GM21526 (cell line): ENCODE data around the gene PRKCE.

Experiments
- ATAC-seq: cut with Tn5 transposase; IDR thresholded peaks from one replicate; pipeline ENCODE4 v1.9.1; 2021; ENCODE audit warnings: moderate library complexity; ENCODE audit not compliant: unreplicated experiment, low FRiP score

PRKCE gene

GRCh38 chr2:46023165-46023854 is 371.8 kb downstream of the PRKCE start:
- ATAC-seq: no peak

- no peak for ATAC-seq
Observed at GRCh38 chr2:46024146-46024779, 372.8 kb downstream of the PRKCE start.

DNA sequence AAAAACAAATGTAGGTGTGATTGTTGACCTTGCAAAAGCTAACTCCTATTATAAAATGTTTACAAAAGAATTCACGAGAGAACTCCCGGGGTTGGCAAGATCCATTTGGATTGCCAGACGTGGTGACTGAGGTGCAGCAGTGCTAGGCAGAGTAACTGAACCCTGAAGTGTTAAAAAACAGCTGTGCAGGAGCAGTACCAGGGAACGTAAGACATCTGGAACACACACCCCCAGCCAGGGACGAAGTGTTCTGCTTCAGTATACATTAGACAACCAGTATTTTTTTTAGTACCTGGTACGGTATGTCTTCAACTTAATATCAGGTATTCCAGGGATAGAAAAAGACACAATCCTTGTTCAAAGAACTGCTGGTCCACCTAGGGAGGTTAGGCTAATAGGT is 373.6 kb downstream of the PRKCE start:
- no peak for ATAC-seq

GRCh38 chr2:46025676-46026075 is 374.2 kb downstream of the PRKCE start:
- ATAC-seq: no peak

DNA sequence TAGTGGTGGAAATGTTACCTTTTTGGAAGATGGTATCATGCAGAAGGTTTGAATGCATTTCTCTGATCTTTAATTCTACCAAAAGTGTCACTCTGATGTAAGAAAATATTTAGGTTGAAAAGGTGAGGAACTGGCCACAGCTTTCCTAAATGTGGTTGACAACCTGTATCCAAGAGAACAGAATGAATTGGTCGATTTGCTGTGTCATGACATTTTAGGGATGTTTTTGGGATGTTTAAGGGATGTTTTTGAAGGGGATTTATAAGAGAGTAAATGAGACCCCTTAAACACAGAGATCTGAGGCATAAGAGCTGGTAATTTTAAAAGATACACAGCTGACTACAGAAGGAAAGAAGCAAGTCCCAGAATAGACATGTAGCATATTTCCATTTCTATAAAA is 375.0 kb downstream of the PRKCE start:
- no peak for ATAC-seq

GRCh38 chr2:46029332-46029811 is 377.9 kb downstream of the PRKCE start:
- ATAC-seq: no peak

- ATAC-seq: no peak
Observed at GRCh38 chr2:46030330-46030729, 378.9 kb downstream of the PRKCE start.

- no peak for ATAC-seq
Observed at GRCh38 chr2:46032161-46032813, 380.8 kb downstream of the PRKCE start.

DNA sequence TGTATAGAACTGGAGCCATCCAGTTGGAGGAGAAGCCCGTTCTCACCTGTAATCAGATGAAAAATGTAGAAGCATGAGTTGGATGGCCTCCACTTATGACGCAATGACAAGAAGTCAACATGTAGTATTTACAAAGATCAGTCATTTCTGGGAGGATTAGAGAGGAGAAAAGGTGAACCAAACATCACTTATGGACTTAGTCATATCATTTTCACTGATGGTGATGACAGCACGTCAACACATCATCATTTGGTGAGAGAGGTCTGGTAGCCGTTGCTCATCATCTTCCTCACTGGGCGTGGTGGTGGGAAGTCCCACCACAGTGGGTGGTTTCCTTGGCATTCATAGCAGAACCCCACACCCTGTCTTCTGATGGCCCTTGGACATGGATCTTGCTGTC is 381.5 kb downstream of the PRKCE start:
- ATAC-seq: no peak

GRCh38 chr2:46034535-46034934 is 383.1 kb downstream of the PRKCE start:
- ATAC-seq: no peak

DNA sequence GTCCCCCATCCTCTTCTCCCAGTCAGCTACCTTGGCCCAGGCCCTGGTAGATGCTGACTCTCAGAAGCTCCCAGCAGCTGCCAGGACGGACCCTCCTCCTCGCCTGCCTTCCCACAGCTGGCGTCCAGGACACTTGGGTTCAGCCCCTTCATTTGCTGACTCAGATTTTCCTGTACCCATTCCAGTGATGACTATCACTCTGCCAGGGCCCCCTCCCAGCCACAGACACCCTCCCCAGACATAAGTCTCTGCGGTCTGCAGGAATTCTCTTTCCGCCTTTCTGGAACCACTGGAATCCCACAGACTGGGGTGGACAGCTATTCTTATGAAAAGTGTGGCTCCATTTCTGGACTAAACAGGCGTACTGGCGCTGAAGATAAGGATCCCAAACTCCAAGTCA is 385.5 kb downstream of the PRKCE start:
- no peak for ATAC-seq

GRCh38 chr2:46039543-46040303 is 388.2 kb downstream of the PRKCE start:
- no peak for ATAC-seq

DNA sequence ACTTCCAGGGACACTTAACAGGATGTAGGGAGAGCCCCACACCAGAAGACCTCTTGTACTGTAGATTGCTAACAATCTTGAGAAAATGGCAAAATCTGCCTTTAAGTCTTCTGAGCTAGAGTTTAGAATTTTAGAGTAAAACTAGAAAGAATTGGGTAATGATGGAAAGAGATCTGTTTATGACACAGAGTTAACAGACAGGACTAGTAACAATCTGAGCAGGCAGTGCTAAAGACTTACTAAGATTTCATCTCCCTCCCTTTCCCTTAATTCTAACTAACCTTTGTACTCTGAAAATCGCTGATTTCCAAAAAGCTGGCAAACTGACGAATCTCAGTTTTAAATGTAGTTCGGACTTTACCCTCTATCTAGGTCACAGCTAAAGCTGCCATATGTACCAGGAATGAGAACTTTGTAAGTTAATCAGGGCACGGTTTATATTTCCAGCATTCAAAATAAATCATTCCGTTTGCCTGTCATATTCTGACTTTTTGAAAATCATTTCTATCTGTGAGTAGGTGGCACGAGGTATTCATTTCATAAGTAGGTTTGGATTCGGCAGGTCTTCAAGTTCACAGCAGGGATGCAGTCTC is 389.2 kb downstream of the PRKCE start:
- no peak for ATAC-seq

- no peak for ATAC-seq
Observed at GRCh38 chr2:46041434-46041833, 390.0 kb downstream of the PRKCE start.

DNA sequence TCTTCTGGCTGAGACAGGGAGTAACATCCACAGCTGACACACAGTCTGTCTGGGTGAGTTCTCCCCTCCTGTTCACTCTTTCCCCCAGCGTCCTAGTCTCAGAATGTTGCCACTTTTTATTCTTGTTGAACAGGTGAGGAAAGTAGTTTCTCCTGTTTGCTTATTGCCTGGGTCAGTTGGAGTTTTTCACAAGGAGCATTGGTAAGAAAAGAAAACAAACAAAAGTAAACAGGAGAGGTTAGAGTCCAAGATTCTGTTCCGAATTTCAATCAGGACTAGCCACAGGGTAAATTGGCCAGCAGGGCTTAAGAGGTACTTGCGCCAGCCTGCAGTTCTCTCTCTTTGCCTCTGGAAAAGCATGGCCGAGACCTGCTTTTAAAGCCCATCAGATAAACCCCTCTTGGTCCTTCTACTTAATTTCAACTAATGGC is 390.7 kb downstream of the PRKCE start:
- no peak for ATAC-seq

DNA sequence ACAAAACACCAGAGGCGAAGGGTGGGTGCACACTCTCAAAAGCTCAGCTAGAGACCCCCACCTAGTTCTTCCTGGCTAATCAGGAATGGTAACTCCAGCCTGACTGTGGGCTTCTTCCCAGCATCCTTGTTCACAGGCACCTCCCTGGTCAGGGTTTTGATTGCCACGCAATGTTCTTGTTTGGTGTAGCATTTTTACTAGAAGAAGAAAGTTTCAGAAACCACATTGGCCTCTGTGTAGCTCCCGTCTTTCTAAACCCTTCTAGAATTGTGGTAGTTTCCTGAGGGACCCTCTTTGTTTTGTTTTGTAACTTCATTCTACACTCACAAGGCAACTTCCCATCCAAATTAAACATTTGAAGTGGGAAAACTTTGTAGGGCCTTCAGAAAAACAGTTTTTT is 391.2 kb downstream of the PRKCE start:
- no peak for ATAC-seq

- no peak for ATAC-seq
Observed at GRCh38 chr2:46045888-46046287, 394.4 kb downstream of the PRKCE start.

DNA sequence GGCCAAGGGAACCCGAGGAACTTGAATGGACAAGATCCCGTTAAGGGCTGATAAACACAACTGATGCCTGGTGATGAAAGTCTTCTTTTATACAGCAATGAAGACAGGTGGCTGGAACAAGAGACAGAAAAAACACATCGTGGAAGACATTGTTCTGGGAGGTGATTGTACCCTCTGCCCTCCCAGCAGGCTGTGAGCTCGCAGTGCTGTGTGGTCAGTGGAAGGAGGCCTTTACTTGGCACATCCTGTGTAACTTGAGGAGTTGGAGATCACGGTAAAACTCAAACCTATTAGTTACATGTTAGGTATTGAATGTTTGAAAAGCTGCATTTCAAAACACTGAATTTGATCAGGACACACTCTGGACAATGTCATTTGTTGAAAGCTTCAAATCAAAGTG is 395.8 kb downstream of the PRKCE start:
- no peak for ATAC-seq

- ATAC-seq: no peak
Observed at GRCh38 chr2:46048693-46049092, 397.2 kb downstream of the PRKCE start.

GRCh38 chr2:46050027-46050426 is 398.6 kb downstream of the PRKCE start:
- ATAC-seq: no peak

GRCh38 chr2:46050489-46050888 is 399.0 kb downstream of the PRKCE start:
- ATAC-seq: no peak
